Renal cortex interstitium (tissue), 11 donors: ENCODE data around the gene CAPN10. TPM values are rescaled to one million over a fixed set of nuclear protein-coding genes. Genes with fewer than 3 reads are reported as not detected.

ENCODE experiments used
- DNase-seq, 11 donors: peaks; one replicate each; pipeline ENCODE4 v3.0.0-alpha.2; 2013; ENCODE audit warnings: low read depth in 9 of 11, low spot score in 4 of 11; ENCODE audit errors: extremely low read depth in 1 of 11
- polyA plus RNA-seq, 3 donors: library from polyadenylated mRNA; unstranded; fragments of 120-200 nt; gene quantifications; one replicate each; pipeline ENCODE4 v1.2.1, GENCODE V29; 2013; ENCODE audit not compliant: insufficient read length in 3 of 3

The CAPN10 gene
- polyA plus RNA-seq, 3 donors, result 20.2 to 37.9 (median 32.1) TPM

- no peak for DNase-seq
These were observed 42.5 kb downstream of the CAPN10 start for GRCh38 chr2:240628808-240629618.

GRCh38 chr2:240629619-240629967 is 43.1 kb downstream of the CAPN10 start:
- no peak for DNase-seq

GRCh38 chr2:240629968-240630770 is 43.6 kb downstream of the CAPN10 start:
- DNase-seq, result no peak

GRCh38 chr2:240630771-240631547 is 44.4 kb downstream of the CAPN10 start:
- no peak for DNase-seq

GRCh38 chr2:240631548-240632305 is 45.2 kb downstream of the CAPN10 start:
- DNase-seq, result no peak

GRCh38 chr2:240632306-240632721 is 45.8 kb downstream of the CAPN10 start:
- DNase-seq, result no peak

- DNase-seq, result no peak
These were observed 48.8 kb downstream of the CAPN10 start for GRCh38 chr2:240635121-240635997.

GRCh38 chr2:240635998-240636547 is 49.5 kb downstream of the CAPN10 start:
- no peak for DNase-seq

GRCh38 chr2:240636563-240637115 is 50.1 kb downstream of the CAPN10 start:
- no peak for DNase-seq

GRCh38 chr2:240637116-240637900 is 50.8 kb downstream of the CAPN10 start:
- no peak for DNase-seq

GRCh38 chr2:240637901-240638345 is 51.4 kb downstream of the CAPN10 start:
- no peak for DNase-seq

- no peak for DNase-seq
These were observed 52.1 kb downstream of the CAPN10 start for GRCh38 chr2:240638512-240639160.

- no peak for DNase-seq
These were observed 53.0 kb downstream of the CAPN10 start for GRCh38 chr2:240639566-240639965.

GRCh38 chr2:240640939-240641338 is 54.4 kb downstream of the CAPN10 start:
- peak in 1 of 11 donors; percentile 21 for DNase-seq

- no peak for DNase-seq
These were observed 55.7 kb downstream of the CAPN10 start for GRCh38 chr2:240642061-240642805.

GRCh38 chr2:240642806-240643092 is 56.2 kb downstream of the CAPN10 start:
- no peak for DNase-seq
